Activated naive CD4-positive, alpha-beta T cell treated with anti-CD3 and anti-CD28 coated beads for 36 hours (primary cell): ENCODE results near the gene SGK1. TPM values are rescaled to one million over a fixed set of nuclear protein-coding genes. Genes with fewer than 3 reads are reported as not detected.

Experiments
- CTCF ChIA-PET: fragments of 350-600 bp; sonication (Branson Sonifier 250); formaldehyde crosslinking; loops from one replicate; lab custom pipeline; 2021; ENCODE audit warnings: antibody characterized with exemption; lab: Charles Lee
- DNase-seq: peaks from one replicate; pipeline ENCODE4 v3.0.0-alpha.2; 2020
- H3K27ac Mint-ChIP-seq: one replicate; pipeline ENCODE4 v1.8.0; 2021; ENCODE audit warnings: mild to moderate bottlenecking, mixed read lengths
- H3K27me3 Mint-ChIP-seq: one replicate; pipeline ENCODE4 v1.8.0; 2021; ENCODE audit warnings: low read depth, mixed read lengths
- H3K36me3 Mint-ChIP-seq: one replicate; pipeline ENCODE4 v1.8.0; 2021; ENCODE audit warnings: low read depth, mixed read lengths
- H3K4me1 Mint-ChIP-seq: one replicate; pipeline ENCODE4 v1.8.0; 2021; ENCODE audit warnings: low read depth, mixed read lengths
- H3K4me3 Mint-ChIP-seq: one replicate; pipeline ENCODE4 v1.8.0; 2021; ENCODE audit warnings: mild to moderate bottlenecking, moderate library complexity, mixed read lengths
- H3K9me3 Mint-ChIP-seq: one replicate; pipeline ENCODE4 v1.8.0; 2021; ENCODE audit warnings: mixed read lengths
- intact Hi-C: fragments of 100-400 bp; cut with micrococcal nuclease; formaldehyde crosslinking; loops from one replicate; pipeline ENCODE4 v1.15.1; 2023
- total RNA-seq, 2 experiments: library from RNA; stranded (reverse); gene quantifications; one replicate each; pipeline ENCODE4 v1.2.3, GENCODE V29; 2021

Gene SGK1
- total RNA-seq, 2 experiments from 2014 or later: 202 to 208 TPM

DNA sequence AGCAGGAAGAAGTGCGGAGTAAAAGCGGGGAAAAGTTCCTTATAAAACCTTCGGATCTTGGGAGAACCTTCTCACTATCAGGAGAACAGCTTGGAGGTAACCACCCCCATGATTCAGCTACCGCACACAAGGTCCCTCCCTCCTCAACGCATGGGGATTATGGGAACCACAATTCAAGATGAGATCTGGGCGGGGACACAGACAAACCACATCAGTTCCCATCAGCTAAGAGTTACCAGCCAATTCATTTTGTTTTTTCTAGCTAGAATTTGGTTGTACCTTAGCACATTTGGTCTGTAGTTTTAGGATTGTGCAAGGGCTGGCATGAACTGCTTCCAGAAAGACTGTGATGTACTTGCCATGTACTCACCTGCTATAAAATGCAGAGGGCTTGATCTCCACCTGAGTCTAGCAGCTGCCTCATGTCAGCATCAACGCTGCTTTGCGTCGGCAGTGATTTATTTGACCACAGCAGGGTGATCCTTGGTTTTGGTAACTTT is 170.8 kb downstream of the SGK1 start:
- Mint-ChIP-seq H3K36me3 (no peaks in the 10 kb centered on the region), H3K4me3 (no peak overlapping the region), H3K4me1 (peaks cover 2% of the 10 kb centered on the region), H3K27me3 (no peaks in the 10 kb centered on the region), H3K27ac (no peak overlapping the region), H3K9me3 (no peaks in the 10 kb centered on the region)
- CTCF ChIA-PET: interaction anchor here (1.7 kb wide), 1 partner anchor 10 kb away, joined by 8 read pairs; no protein-coding TSS in a partner anchor
- DNase-seq: no peak
- intact Hi-C loops: no loop called here

DNA sequence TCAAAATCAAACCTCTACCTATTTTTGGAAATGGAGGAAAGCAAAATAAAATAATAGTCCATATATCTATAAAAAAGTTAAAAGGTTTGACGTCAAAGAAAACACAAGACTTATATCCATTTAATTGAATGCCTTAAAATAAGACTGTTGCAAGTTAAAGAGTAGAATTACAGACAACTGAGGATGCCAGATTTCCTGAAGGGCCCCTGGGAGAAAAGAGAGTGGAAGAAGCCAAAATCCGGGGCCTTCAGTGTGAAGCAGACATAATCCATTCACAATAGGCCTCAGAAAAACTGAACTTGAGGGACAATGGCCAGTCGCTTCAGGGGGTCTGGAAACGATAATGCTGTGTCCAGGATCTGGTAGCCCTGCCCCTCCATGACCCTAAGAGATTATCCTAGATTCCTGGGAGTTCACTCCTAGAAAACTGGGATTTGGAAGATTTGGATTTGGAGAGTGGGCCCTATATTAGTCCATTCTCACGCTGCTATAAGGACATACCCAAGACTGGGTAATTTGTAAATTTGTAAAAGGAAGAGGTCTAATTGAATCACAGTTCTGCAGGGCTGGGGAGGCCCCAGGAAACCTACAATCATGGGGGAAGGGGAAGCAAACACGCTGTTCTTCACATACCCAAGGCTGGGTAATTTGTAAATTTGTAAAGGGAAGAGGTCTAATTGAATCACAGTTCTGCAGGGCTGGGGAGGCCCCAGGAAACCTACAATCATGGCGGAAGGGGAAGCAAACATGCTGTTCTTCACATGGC is 171.5 kb downstream of the SGK1 start:
- Mint-ChIP-seq H3K27me3 (no peaks in the 10 kb centered on the region), H3K27ac (no peak overlapping the region), H3K36me3 (no peaks in the 10 kb centered on the region), H3K4me1 (peaks cover 2% of the 10 kb centered on the region), H3K4me3 (no peak overlapping the region), H3K9me3 (no peaks in the 10 kb centered on the region)
- DNase-seq: peak; percentile 11
- intact Hi-C loops: no loop called here
- CTCF ChIA-PET: interaction anchor here (1.7 kb wide), 1 partner anchor 11 kb away, joined by 8 read pairs; no protein-coding TSS in a partner anchor

DNA sequence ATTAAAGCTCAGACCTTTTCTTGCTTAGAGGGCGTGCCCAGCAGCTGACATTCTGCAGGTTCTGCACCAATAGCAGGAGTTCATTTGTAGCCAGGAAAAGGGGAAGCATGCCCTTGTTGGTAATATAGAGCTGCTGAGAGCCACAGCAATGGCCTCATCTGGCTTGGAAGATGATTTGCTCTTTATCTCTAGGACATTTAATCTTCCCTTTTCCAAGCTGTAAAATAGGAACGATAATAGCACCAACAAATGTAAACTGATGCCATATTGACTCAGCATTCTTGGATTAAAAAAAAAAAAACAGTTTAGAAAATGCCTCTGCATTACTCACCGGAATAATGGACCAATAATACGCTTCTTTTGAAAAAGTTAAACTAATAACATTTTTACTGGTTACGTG is 172.1 kb downstream of the SGK1 start:
- DNase-seq: no peak
- intact Hi-C loops: no loop called here
- H3K4me1 Mint-ChIP-seq: peaks cover 2% of the 10 kb centered on the region
- CTCF ChIA-PET: interaction anchor here (0.6 to 2.1 kb wide), 2 partner anchors 10 to 322 kb away, joined by 3 to 7 read pairs; no protein-coding TSS in a partner anchor
- H3K27ac Mint-ChIP-seq: no peak overlapping the region
- no peaks in the 10 kb centered on the region for H3K27me3 Mint-ChIP-seq
- no peak overlapping the region for H3K4me3 Mint-ChIP-seq
- no peaks in the 10 kb centered on the region for H3K9me3 Mint-ChIP-seq
- no peaks in the 10 kb centered on the region for H3K36me3 Mint-ChIP-seq

DNA sequence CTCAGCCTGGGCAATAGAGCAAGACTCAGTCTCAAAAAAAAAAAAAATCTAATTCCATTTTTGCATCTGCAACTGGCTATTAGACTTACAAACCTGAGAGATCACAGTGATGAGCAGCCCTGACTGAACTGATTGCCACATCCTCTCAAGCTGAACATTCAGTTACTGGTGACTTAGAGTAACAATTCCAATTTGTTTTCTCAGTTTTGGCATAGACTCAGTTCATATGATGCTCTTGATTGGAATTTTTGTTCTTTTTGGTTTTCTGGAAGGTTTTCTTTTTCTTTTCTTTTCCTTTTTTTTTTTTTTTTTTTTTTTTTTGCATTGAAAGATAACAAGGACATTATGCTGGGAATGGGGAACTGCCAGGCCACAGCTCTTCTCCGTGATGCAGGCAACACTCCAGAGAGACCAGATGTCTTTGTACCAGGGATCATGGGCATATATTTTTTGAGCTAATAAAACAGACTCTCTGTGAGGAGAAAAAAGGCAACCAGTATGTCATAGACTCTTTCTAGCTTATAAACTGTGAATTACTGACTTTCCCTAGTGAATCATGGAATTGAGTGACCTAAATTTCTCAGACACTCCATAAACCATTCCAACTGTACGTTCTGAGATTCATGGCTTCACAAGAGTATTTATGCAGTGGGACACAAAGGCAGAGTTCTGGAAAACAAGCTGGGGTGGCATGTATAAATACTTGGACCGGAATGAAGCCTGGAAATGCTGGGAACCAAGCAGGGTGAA is 179.5 kb downstream of the SGK1 start:
- intact Hi-C loops: no loop called here

DNA sequence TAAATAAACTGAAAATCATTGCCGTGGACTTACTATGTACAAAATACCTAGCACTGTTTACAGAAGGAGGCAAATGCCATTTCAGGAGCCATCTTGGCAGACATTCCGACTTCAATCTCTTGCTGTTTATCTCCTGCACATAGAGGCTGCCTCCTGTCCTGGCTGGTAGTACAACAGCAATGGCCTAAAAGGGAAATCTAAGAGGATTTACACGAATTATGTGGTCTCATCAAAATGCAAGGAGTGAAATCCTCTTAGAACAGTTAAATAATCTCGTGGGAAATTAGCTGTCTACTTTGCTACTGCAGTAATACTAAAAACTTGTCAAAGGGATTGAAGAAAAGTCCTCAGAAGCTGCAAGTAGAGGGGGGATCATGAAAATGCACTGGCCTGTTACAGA is 183.3 kb downstream of the SGK1 start:
- no peak for DNase-seq
- Mint-ChIP-seq H3K27me3 (no peaks in the 10 kb centered on the region), H3K4me1 (no peaks in the 10 kb centered on the region), H3K9me3 (peaks cover 10% of the 10 kb centered on the region), H3K27ac (no peak overlapping the region), H3K4me3 (no peak overlapping the region), H3K36me3 (peaks cover 3% of the 10 kb centered on the region)
- intact Hi-C loops: no loop called here
- CTCF ChIA-PET: interaction anchor here (2.8 kb wide), 1 partner anchor 11 kb away, joined by 18 read pairs; no protein-coding TSS in a partner anchor

More for the DNA sequence above, 179.5 kb downstream of the SGK1 start:
- Mint-ChIP-seq H3K4me1 (no peaks in the 10 kb centered on the region), H3K9me3 (no peaks in the 10 kb centered on the region), H3K27me3 (no peaks in the 10 kb centered on the region), H3K27ac (no peak overlapping the region), H3K4me3 (no peak overlapping the region), H3K36me3 (no peaks in the 10 kb centered on the region)
- DNase-seq: no peak
- CTCF ChIA-PET: interaction anchor here (0.8 to 1.3 kb wide), 2 partner anchors 14 to 41 kb away, joined by 4 to 5 read pairs; no protein-coding TSS in a partner anchor

DNA sequence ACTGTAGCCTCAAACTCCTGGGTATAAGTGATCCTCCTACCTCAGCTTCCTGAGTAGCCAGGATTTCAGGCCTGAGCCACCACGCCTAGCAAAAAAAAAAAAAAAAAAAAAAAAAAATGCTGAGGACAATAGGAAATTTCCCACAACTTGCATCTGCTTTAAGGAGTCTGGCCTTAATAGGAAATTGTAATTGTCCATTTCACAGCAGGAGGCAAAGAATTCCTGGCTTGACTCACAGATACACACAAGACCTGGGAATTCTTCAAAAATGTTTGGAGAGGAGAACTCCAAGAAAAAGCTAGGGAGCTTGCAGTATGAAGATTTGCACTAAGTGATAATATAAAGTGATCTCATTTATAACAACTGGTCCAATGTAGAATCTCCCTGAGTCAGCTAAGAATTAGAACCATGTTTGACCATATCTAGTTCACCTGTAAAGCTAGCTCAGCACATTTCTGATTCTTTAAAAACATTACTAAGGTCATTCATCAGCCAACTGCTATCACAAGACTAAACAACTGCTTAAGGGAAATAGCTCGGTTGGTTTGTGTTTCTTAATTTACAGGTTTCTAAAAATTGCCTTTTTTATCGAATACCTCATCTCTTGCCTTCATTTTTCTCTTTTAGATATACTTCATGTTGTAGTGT is 185.3 kb downstream of the SGK1 start:
- Mint-ChIP-seq H3K4me1 (no peaks in the 10 kb centered on the region), H3K4me3 (no peak overlapping the region), H3K27ac (no peak overlapping the region), H3K36me3 (peaks cover 3% of the 10 kb centered on the region), H3K27me3 (no peaks in the 10 kb centered on the region), H3K9me3 (peaks cover 10% of the 10 kb centered on the region)
- no peak for DNase-seq
- intact Hi-C loops: no loop called here
- CTCF ChIA-PET: interaction anchor here (0.8 to 2.8 kb wide), 3 partner anchors 8 to 690 kb away, joined by 3 to 18 read pairs (median 5); no protein-coding TSS in a partner anchor

DNA sequence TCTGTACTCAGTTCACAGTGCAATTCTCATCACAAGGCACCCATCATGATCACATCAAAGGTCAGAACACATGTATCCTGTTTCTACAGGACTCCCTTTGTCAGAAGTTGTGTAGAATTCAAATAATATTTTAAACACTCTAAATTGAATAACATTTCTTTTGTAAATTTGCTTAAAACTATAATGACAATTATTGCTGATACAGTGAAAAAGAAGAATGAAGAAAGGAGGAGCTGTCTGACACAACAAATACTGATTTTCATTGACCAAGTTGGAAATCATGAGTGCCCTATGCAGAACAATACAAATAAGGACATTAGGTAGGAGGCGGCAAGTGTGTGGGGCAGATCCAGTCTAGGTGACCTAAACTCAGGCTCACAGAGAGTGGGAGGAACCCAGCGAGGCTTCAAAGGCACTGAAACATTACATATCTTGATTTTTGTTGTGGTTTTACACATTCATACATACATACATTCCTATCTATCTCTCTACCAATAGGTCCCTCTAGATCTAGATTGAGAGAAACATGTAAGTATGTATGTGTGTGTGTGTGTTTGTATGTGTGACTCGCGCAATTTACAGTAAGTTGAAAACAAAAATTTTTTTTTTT is 186.3 kb downstream of the SGK1 start:
- intact Hi-C loops: no loop called here
- no peak for DNase-seq
- Mint-ChIP-seq H3K4me3 (no peak overlapping the region), H3K36me3 (peaks cover 3% of the 10 kb centered on the region), H3K27ac (no peak overlapping the region), H3K9me3 (peaks cover 10% of the 10 kb centered on the region), H3K4me1 (no peaks in the 10 kb centered on the region), H3K27me3 (no peaks in the 10 kb centered on the region)
- CTCF ChIA-PET: no interaction called here

DNA sequence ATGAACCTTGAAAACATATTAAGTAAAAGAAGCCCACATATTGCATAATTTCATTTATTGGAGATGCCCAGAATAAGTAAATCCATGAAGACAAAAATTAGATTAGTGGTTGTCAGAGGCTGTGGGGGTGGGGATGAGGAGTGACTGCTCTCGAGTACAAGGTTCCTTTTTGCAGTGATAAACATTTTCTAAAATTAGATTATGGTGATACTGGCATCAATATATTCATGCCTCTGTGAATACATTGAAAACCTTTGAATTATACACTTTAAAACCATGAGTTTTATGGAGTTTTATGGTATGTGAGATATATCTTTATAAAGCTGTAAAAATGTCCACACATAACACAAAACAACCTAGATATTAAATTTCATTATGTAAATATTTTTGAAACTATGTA is 189.8 kb downstream of the SGK1 start:
- Mint-ChIP-seq H3K4me3 (no peak overlapping the region), H3K9me3 (peaks cover 10% of the 10 kb centered on the region), H3K4me1 (no peaks in the 10 kb centered on the region), H3K27me3 (no peaks in the 10 kb centered on the region), H3K36me3 (peaks cover 3% of the 10 kb centered on the region), H3K27ac (no peak overlapping the region)
- CTCF ChIA-PET: interaction anchor here (0.6 to 2.0 kb wide), 5 partner anchors 16 to 814 kb away, joined by 3 to 7 read pairs (median 3); no protein-coding TSS in a partner anchor
- intact Hi-C loops: no loop called here
- no peak for DNase-seq

DNA sequence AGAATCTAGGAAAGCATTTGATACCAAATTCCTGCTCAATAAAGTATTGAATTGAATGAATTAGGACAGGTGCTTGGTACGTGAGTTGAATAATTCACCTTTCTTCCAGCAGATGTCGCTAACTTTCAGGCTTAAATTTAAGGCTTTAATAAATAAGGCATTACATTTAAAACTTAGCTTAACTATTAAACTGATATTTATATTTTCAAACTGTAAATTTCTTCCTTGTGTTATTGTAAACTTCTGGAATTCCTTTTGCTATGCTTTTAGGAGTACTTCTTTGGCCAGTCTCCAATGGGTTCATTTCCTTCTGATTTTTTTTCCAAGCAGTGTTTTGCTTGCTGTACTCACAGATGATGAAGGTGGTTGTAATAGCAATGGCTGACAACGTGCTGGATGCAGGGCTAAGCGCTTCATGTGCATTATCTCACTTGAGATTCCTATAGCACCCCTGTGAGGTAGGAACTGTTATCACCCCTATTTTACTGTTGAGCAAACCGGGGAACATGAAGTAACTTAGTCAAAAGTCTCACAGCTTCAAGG is 194.2 kb downstream of the SGK1 start:
- H3K4me3 Mint-ChIP-seq: no peak overlapping the region
- intact Hi-C loops: loop anchor here (1.0 to 2.0 kb wide), 6 partner anchors 33 to 817 kb away; no protein-coding TSS in a partner anchor
- H3K4me1 Mint-ChIP-seq: no peaks in the 10 kb centered on the region
- DNase-seq: no peak
- H3K36me3 Mint-ChIP-seq: no peaks in the 10 kb centered on the region
- no peaks in the 10 kb centered on the region for H3K27me3 Mint-ChIP-seq
- H3K27ac Mint-ChIP-seq: no peak overlapping the region
- CTCF ChIA-PET: interaction anchor here (0.7 to 6.3 kb wide), 34 partner anchors 9 to 817 kb away, joined by 3 to 64 read pairs (median 4); no protein-coding TSS in a partner anchor
- H3K9me3 Mint-ChIP-seq: peaks cover 1% of the 10 kb centered on the region

DNA sequence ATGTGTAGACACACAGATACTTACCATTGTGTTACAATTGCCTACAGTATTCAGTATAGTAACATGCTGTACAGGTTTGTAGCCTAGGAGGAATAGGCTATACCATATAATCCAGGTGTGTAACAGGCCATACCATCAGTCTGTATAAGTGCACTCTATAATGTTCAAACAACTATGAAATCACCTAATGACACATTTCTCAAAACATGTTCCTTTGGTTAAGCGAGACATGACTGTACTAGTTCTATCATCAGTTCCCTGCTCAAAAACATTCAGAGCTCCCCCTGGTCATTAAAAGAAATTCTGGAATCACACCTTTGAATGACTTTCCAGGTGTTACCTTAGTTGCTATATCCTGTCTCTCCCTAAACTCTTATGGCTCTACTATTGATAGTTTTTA is 195.1 kb downstream of the SGK1 start:
- Mint-ChIP-seq H3K4me3 (no peak overlapping the region), H3K27ac (no peak overlapping the region), H3K27me3 (no peaks in the 10 kb centered on the region), H3K9me3 (peaks cover 1% of the 10 kb centered on the region), H3K36me3 (no peaks in the 10 kb centered on the region), H3K4me1 (no peaks in the 10 kb centered on the region)
- CTCF ChIA-PET: interaction anchor here (0.7 to 6.3 kb wide), 18 partner anchors 11 to 818 kb away, joined by 3 to 64 read pairs (median 4); partner anchors contain the start of gene SLC2A12
- intact Hi-C loops: loop anchor here (1.0 to 2.0 kb wide), 4 partner anchors 34 to 818 kb away; no protein-coding TSS in a partner anchor
- no peak for DNase-seq

DNA sequence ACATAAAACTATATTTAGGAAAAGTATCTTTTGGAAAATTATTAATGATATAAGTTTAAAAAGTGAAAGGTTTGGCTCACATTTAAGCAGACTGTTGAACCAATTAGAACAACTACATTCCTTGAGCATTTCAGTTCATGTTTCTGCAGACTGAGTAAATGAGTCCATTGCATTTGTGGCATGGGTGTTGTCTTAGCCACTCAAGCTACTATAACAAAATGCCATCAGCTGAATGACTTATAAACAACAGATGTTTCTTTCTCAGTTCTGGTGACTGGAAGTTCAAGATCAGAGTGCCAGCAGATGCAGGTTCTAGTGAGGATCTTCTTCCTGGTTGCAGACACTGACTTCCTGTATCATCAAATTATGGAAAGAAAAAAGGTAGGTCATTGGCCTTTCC is 198.4 kb downstream of the SGK1 start:
- H3K27ac Mint-ChIP-seq: no peak overlapping the region
- DNase-seq: no peak
- intact Hi-C loops: no loop called here
- H3K9me3 Mint-ChIP-seq: peaks cover 1% of the 10 kb centered on the region
- CTCF ChIA-PET: interaction anchor here (6.3 kb wide), 1 partner anchor 9 kb away, joined by 64 read pairs; no protein-coding TSS in a partner anchor
- H3K27me3 Mint-ChIP-seq: peaks cover 6% of the 10 kb centered on the region
- no peaks in the 10 kb centered on the region for H3K36me3 Mint-ChIP-seq
- H3K4me3 Mint-ChIP-seq: no peak overlapping the region
- peaks cover 5% of the 10 kb centered on the region for H3K4me1 Mint-ChIP-seq
